H1 (cell line): ENCODE results near the gene MBOAT2. TPM values are rescaled to one million over a fixed set of nuclear protein-coding genes. Genes with fewer than 3 reads are reported as not detected.

ENCODE experiments used
- CTCF ChIA-PET: fragments of 300-600 bp; sonication (Branson Sonifier 250); formaldehyde crosslinking; loops from one replicate; lab custom pipeline; 2021; ENCODE audit not compliant: partially characterized antibody; lab: Charles Lee
- POLR2A ChIA-PET: fragments of 300-600 bp; sonication (Branson Sonifier 250); formaldehyde crosslinking; loops from one replicate; lab custom pipeline; 2021; ENCODE audit warnings: inconsistent platforms; ENCODE audit not compliant: partially characterized antibody; lab: Charles Lee
- DNase-seq, 2 experiments: peaks; one replicate each; pipeline versions ENCODE4 v3.0.0 to v3.0.0-alpha.2; 2010 to 2022; ENCODE audit warnings: low spot score in 2 of 2, low read depth in 1 of 2, mixed read lengths in 1 of 2
- FAIRE-seq: peaks from 2 replicates; lab custom pipeline; 2011; peaks lifted over from hg19 to GRCh38; lab: Jason Lieb, UNC
- H2AFZ ChIP-seq: 2 replicates; pipeline ENCODE4 v1.8.1; 2012; ENCODE audit warnings: low read length, inconsistent platforms
- H2AK5ac ChIP-seq: 2 replicates; pipeline ENCODE4 v1.6.1; 2013; ENCODE audit warnings: low read depth, low read length
- H2BK120ac ChIP-seq: replicated peaks from 2 replicates; pipeline ENCODE3; 2013; ENCODE audit warnings: low read depth, low read length, inconsistent platforms
- H2BK12ac ChIP-seq: 2 replicates; pipeline ENCODE4 v1.6.1; 2013; ENCODE audit warnings: low read depth, low read length
- H2BK15ac ChIP-seq: 2 replicates; pipeline ENCODE4 v1.6.1; 2013; ENCODE audit warnings: low read length
- H2BK20ac ChIP-seq: 2 replicates; pipeline ENCODE4 v1.6.1; 2013; ENCODE audit warnings: low read length
- H2BK5ac ChIP-seq: 2 replicates; pipeline ENCODE4 v1.6.1; 2013; ENCODE audit warnings: low read depth, low read length
- H3K14ac ChIP-seq: 2 replicates; pipeline ENCODE4 v1.6.1; 2013; ENCODE audit warnings: inconsistent platforms; ENCODE audit not compliant: insufficient read length
- H3K18ac ChIP-seq: 2 replicates; pipeline ENCODE4 v1.6.1; 2013; ENCODE audit warnings: low read length; ENCODE audit errors: extremely low read depth
- H3K23ac ChIP-seq: 2 replicates; pipeline ENCODE4 v1.6.1; 2013; ENCODE audit warnings: inconsistent platforms; ENCODE audit not compliant: insufficient read length
- H3K23me2 ChIP-seq: 2 replicates; pipeline ENCODE4 v1.6.1; 2013; ENCODE audit warnings: low read depth, low read length
- H3K27ac ChIP-seq: 2 replicates; pipeline ENCODE4 v1.6.1; 2011; ENCODE audit warnings: low read depth, low read length, inconsistent platforms
- H3K27me3 ChIP-seq, 4 experiments: replicated peaks in 1 of 4; 1 replicate in 1 of 4; 2 replicates in 3 of 4; pipeline versions ENCODE4 v1.6.1 to v1.8.1; 2011 to 2013; ENCODE audit warnings: low read length in 3 of 4, mild to moderate bottlenecking in 3 of 4, inconsistent platforms in 2 of 4, mixed read lengths in 2 of 4, moderate library complexity in 1 of 4; ENCODE audit not compliant: control insufficient read depth in 3 of 4, insufficient read depth in 3 of 4; ENCODE audit errors: extremely low read depth in 1 of 4
- H3K36me3 ChIP-seq, 4 experiments: 2 replicates each; pipeline versions ENCODE4 v1.6.1 to v1.8.1; 2011 to 2013; ENCODE audit warnings: mild to moderate bottlenecking in 4 of 4, low read length in 3 of 4, moderate library complexity in 2 of 4, control low read depth in 1 of 4, inconsistent platforms in 1 of 4; ENCODE audit not compliant: insufficient read depth in 4 of 4, control insufficient read depth in 2 of 4
- H3K4ac ChIP-seq: replicated peaks from 2 replicates; pipeline ENCODE3; 2013; ENCODE audit warnings: low read length, low read depth, mixed read lengths, inconsistent platforms; ENCODE audit not compliant: insufficient read length
- H3K4me1 ChIP-seq, 4 experiments: replicated peaks in 1 of 4; 1 replicate in 1 of 4; 2 replicates in 3 of 4; pipeline versions ENCODE4 v1.6.1 to v1.8.1; 2011 to 2013; ENCODE audit warnings: low read length in 3 of 4, inconsistent platforms in 2 of 4, mixed read lengths in 1 of 4; ENCODE audit not compliant: insufficient read depth in 4 of 4, control insufficient read depth in 3 of 4
- H3K4me2 ChIP-seq, 2 experiments: 2 replicates each; pipeline versions ENCODE4 v1.6.1 to v1.8.1; 2011 to 2013; ENCODE audit warnings: low read depth in 2 of 2, low read length in 2 of 2, control low read depth in 1 of 2, inconsistent platforms in 1 of 2, mild to moderate bottlenecking in 1 of 2; ENCODE audit not compliant: insufficient read depth in 1 of 2
- H3K4me3 ChIP-seq, 4 experiments: fragments of 200-600, 300-600 bp in 1 of 4; sonication (generic), shearing (Covaris generic), sonication (Bioruptor Twin) in 1 of 4; 2 replicates each; pipeline versions ENCODE4 v1.5.1 to v1.8.1; 2011 to 2016; ENCODE audit warnings: low read length in 4 of 4, low read depth in 3 of 4, control low read depth in 2 of 4, inconsistent platforms in 2 of 4, mild to moderate bottlenecking in 2 of 4, mixed read lengths in 1 of 4, moderate library complexity in 1 of 4; ENCODE audit not compliant: insufficient read depth in 2 of 4; ENCODE audit errors: extremely low read depth in 1 of 4
- H3K56ac ChIP-seq: replicated peaks from 2 replicates; pipeline ENCODE3; 2013; ENCODE audit warnings: low read depth, mild to moderate bottlenecking, mixed read lengths, low read length, inconsistent platforms; ENCODE audit not compliant: insufficient read length
- H3K79me1 ChIP-seq: 2 replicates; pipeline ENCODE4 v1.6.1; 2013; ENCODE audit warnings: low read depth, low read length, control low read depth
- H3K79me2 ChIP-seq, 2 experiments: 2 replicates each; pipeline versions ENCODE4 v1.6.1 to v1.8.1; 2012 to 2013; ENCODE audit warnings: low read length in 2 of 2, mild to moderate bottlenecking in 2 of 2, inconsistent platforms in 1 of 2; ENCODE audit not compliant: insufficient read depth in 2 of 2, control insufficient read depth in 1 of 2
- H3K9ac ChIP-seq, 4 experiments: replicated peaks in 1 of 4; 1 replicate in 1 of 4; 2 replicates in 3 of 4; pipeline versions ENCODE4 v1.6.1 to v1.8.1; 2011 to 2013; ENCODE audit warnings: low read depth in 3 of 4, low read length in 3 of 4, control low read depth in 2 of 4, mild to moderate bottlenecking in 2 of 4, moderate library complexity in 2 of 4, inconsistent platforms in 1 of 4; ENCODE audit errors: extremely low read depth in 1 of 4
- H3K9me3 ChIP-seq, 2 experiments: 2 replicates each; pipeline versions ENCODE4 v1.6.1 to v1.8.1; 2012 to 2013; ENCODE audit warnings: mild to moderate bottlenecking in 2 of 2, moderate library complexity in 2 of 2, control low read depth in 1 of 2, inconsistent platforms in 1 of 2, low read depth in 1 of 2, low read length in 1 of 2, mixed read lengths in 1 of 2; ENCODE audit not compliant: insufficient read depth in 2 of 2
- H4K20me1 ChIP-seq, 2 experiments: replicated peaks in 1 of 2; 2 replicates each; pipeline versions ENCODE3 to v1.8.1; 2011 to 2013; ENCODE audit warnings: inconsistent platforms in 2 of 2, low read length in 2 of 2, mild to moderate bottlenecking in 1 of 2; ENCODE audit not compliant: insufficient read depth in 2 of 2, control insufficient read depth in 1 of 2
- H4K5ac ChIP-seq: 2 replicates; pipeline ENCODE4 v1.6.1; 2013; ENCODE audit warnings: low read length, low read depth, mixed read lengths, inconsistent platforms; ENCODE audit not compliant: insufficient read length
- H4K8ac ChIP-seq: 2 replicates; pipeline ENCODE4 v1.8.0; 2013; ENCODE audit warnings: mild to moderate bottlenecking, moderate library complexity, low read length, inconsistent platforms; ENCODE audit not compliant: insufficient read depth; ENCODE audit errors: extremely low read depth
- H4K91ac ChIP-seq: replicated peaks from 2 replicates; pipeline ENCODE3; 2013; ENCODE audit warnings: low read length, mixed read lengths, inconsistent platforms; ENCODE audit not compliant: insufficient read length
- ASH2L ChIP-seq: fragments of 200-600, 300-600 bp; sonication (generic); IDR thresholded peaks from one replicate; pipeline ENCODE4 v1.7.1; 2017; ENCODE audit warnings: low read length
- BACH1 ChIP-seq: IDR thresholded peaks from 2 replicates; pipeline ENCODE4 v1.6.1; 2012; ENCODE audit warnings: low read length, improper control_type of control experiment
- CREB1 ChIP-seq: IDR thresholded peaks from 2 replicates; pipeline ENCODE4 v1.6.1; 2012; ENCODE audit warnings: inconsistent platforms
- CTBP2 ChIP-seq: IDR thresholded peaks from 2 replicates; pipeline ENCODE4 v1.7.0; 2011; ENCODE audit warnings: borderline replicate concordance, mild to moderate bottlenecking, moderate library complexity, mixed read lengths, low read length; ENCODE audit not compliant: insufficient read depth, insufficient read length
- EZH2 ChIP-seq: fragments of 200-600 bp; sonication (generic); IDR thresholded peaks from 2 replicates; pipeline ENCODE4 v1.7.1; 2012; ENCODE audit warnings: low read depth, mild to moderate bottlenecking, moderate library complexity, low read length, inconsistent platforms; ENCODE audit not compliant: severe bottlenecking
- GTF2F1 ChIP-seq: IDR thresholded peaks from 2 replicates; pipeline ENCODE4 v1.6.1; 2012; ENCODE audit warnings: low read depth, low read length, improper control_type of control experiment, borderline replicate concordance
- KDM5A ChIP-seq: fragments of 200-600 bp; IDR thresholded peaks from 2 replicates; pipeline ENCODE4 v1.7.1; 2012; ENCODE audit warnings: mild to moderate bottlenecking, low read length, inconsistent platforms, mixed read lengths
- RXRA ChIP-seq: IDR thresholded peaks from 2 replicates; pipeline ENCODE4 v1.6.1; 2011; ENCODE audit warnings: low read depth, mild to moderate bottlenecking, low read length, moderate library complexity; ENCODE audit not compliant: insufficient read depth
- SP1 ChIP-seq: IDR thresholded peaks from 2 replicates; pipeline ENCODE4 v1.6.1; 2011; ENCODE audit warnings: low read depth, low read length
- TAF1 ChIP-seq: IDR thresholded peaks from 2 replicates; pipeline ENCODE4 v1.6.1; 2011; ENCODE audit warnings: mild to moderate bottlenecking, low read depth, low read length
- ZNF274 ChIP-seq: IDR thresholded peaks from 2 replicates; pipeline ENCODE4 v1.7.0; 2012; ENCODE audit warnings: low read length, borderline replicate concordance; ENCODE audit errors: extremely low read depth
- WGBS, 2 experiments: shearing (Covaris generic) in 1 of 2; methylation state at CpG; one replicate each; pipeline versions ENCODE4 v1.1.6 to v1.1.7; 2013 to 2015; ENCODE audit warnings: low lambda C conversion rate in 2 of 2, mixed read lengths in 2 of 2, inconsistent platforms in 1 of 2, low coverage in 1 of 2, missing lambda C conversion rate in 1 of 2; ENCODE audit not compliant: insufficient replicate concordance in 2 of 2, insufficient coverage in 1 of 2, insufficient read length in 1 of 2; ENCODE audit errors: extremely low coverage in 1 of 2, missing lambda C conversion rate in 1 of 2; 5-methylcytosine and 5-hydroxymethylcytosine counted together
- polyA plus RNA-seq, 7 experiments: library from polyadenylated mRNA; depleted of rRNA in 3 of 7; stranded (reverse) in 5 of 7; unstranded in 2 of 7; fragments of >200 nt in 5 of 7; fragments of 200-250 nt in 2 of 7; gene quantifications; 1 replicate in 5 of 7; 2 replicates in 1 of 7; 4 replicates in 1 of 7; pipeline versions ENCODE4 v1.2.1 to v1.2.3, GENCODE V29; 2011 to 2013; ENCODE audit warnings: missing spikeins in 2 of 7, mixed read lengths in 2 of 7
- total RNA-seq: library from RNA; stranded (reverse); fragmentation: NEBNext Ultra II Directional; extraction: Animal tissue kit (Norgen Biotek cat#: 25700); gene quantifications from 2 replicates; pipeline ENCODE4 v1.2.1, GENCODE V29; 2021
- TF ChIP-seq, protein P1 (sequence below): IDR thresholded peaks from 2 replicates; pipeline ENCODE4 v1.6.1; 2011; ENCODE audit warnings: low read length, improper control_type of control experiment

Gene MBOAT2
- total and polyA plus RNA-seq, 2 of the 8 experiments (the other 6 are each of a cell fraction or from before 2014, with no cell fraction given), result 11.2 to 23.4 TPM

DNA sequence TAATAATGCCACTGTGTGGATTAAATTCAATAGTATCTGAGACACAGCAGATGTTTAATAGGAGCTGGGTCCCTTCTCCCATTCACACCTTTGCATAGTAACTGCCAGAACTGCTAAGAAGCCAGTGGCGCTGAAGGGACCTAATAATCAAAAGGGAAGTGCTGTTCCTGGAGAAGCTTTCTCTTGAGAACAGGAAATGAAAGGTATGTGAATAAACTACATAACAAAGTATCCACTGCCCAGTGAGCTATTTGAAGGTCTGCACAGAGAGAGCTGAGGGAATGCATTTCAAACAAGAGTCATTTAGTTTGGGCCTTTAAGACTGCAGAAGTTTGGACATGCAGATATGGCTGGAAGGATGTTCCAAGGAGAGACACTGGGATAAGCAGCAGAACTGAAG lies 110.0 kb downstream of the MBOAT2 start:
- no peak for DNase-seq
- no peak for FAIRE-seq
- Histone ChIP-seq H4K91ac (no peak overlapping the region), H3K27me3 (no peaks in the 10 kb centered on the region), H3K79me2 (no peaks in the 10 kb centered on the region), H3K18ac (no peak overlapping the region), H2BK5ac (no peak overlapping the region), H2BK12ac (no peak overlapping the region), H2BK15ac (no peak overlapping the region), H3K4me3 (no peak overlapping the region), H2BK120ac (no peak overlapping the region), H4K20me1 (peaks cover 0 to 1% of the 10 kb centered on the region in 2 experiments), H3K23ac (no peak overlapping the region), H3K9ac (no peak overlapping the region), H4K5ac (no peak overlapping the region), H3K4ac (no peak overlapping the region), H2BK20ac (no peak overlapping the region), H3K56ac (no peak overlapping the region), H2AFZ (no peak overlapping the region), H3K9me3 (peaks cover 0 to 10% of the 10 kb centered on the region in 2 experiments; a peak in 2 of 4 replicates), H3K36me3 (peaks cover 0 to 16% (median 0%) of the 10 kb centered on the region in 4 experiments; a peak in 1 of 8 replicates), H3K4me2 (no peak overlapping the region), H3K4me1 (peaks cover 1 to 12% (median 6%) of the 10 kb centered on the region in 4 experiments; a peak in 4 of 7 replicates), H3K23me2 (no peaks in the 10 kb centered on the region), H2AK5ac (no peak overlapping the region; the same call in 1 of the 2 replicates), H4K8ac (no peak overlapping the region), H3K14ac (no peak overlapping the region), H3K27ac (no peak overlapping the region), H3K79me1 (no peaks in the 10 kb centered on the region)
- CTCF ChIA-PET, result interaction anchor here (0.6 to 2.1 kb wide), 4 partner anchors 12 to 218 kb away, joined by 3 to 13 read pairs (median 5); no protein-coding TSS in a partner anchor
- 75% methylated on average over 1 of the region's 1 CpG; no CpG with 5 or more reads in 1 of the 2 experiments for WGBS, 2 experiments
- POLR2A ChIA-PET, result no interaction called here
- TF ChIP-seq GTF2F1, result no peak
- TF ChIP-seq RXRA, result no peak
- no peak for TF ChIP-seq TAF1
- no peak for TF ChIP-seq EZH2
- TF ChIP-seq CREB1, result no peak
- TF ChIP-seq SP1, result no peak
- TF ChIP-seq ASH2L, result no peak
- no peak for TF ChIP-seq CTBP2
- TF ChIP-seq ZNF274, result no peak
- TF ChIP-seq, protein P1, sequence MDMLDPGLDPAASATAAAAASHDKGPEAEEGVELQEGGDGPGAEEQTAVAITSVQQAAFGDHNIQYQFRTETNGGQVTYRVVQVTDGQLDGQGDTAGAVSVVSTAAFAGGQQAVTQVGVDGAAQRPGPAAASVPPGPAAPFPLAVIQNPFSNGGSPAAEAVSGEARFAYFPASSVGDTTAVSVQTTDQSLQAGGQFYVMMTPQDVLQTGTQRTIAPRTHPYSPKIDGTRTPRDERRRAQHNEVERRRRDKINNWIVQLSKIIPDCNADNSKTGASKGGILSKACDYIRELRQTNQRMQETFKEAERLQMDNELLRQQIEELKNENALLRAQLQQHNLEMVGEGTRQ, result no peak
- TF ChIP-seq KDM5A, result no peak
- TF ChIP-seq BACH1, result no peak
